ENCODE measurements around the gene DACT1.
A peak's percentile ranks its signal among the peaks of the same experiment; 100 is the strongest.
"Not testable (repeated sequence)": the region's sequence is repeated elsewhere in the genome, so short reads cannot be mapped to it uniquely, and the experiment has no call there.

Gene DACT1, protein sequence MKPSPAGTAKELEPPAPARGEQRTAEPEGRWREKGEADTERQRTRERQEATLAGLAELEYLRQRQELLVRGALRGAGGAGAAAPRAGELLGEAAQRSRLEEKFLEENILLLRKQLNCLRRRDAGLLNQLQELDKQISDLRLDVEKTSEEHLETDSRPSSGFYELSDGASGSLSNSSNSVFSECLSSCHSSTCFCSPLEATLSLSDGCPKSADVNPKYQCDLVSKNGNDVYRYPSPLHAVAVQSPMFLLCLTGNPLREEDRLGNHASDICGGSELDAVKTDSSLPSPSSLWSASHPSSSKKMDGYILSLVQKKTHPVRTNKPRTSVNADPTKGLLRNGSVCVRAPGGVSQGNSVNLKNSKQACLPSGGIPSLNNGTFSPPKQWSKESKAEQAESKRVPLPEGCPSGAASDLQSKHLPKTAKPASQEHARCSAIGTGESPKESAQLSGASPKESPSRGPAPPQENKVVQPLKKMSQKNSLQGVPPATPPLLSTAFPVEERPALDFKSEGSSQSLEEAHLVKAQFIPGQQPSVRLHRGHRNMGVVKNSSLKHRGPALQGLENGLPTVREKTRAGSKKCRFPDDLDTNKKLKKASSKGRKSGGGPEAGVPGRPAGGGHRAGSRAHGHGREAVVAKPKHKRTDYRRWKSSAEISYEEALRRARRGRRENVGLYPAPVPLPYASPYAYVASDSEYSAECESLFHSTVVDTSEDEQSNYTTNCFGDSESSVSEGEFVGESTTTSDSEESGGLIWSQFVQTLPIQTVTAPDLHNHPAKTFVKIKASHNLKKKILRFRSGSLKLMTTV

DNA sequence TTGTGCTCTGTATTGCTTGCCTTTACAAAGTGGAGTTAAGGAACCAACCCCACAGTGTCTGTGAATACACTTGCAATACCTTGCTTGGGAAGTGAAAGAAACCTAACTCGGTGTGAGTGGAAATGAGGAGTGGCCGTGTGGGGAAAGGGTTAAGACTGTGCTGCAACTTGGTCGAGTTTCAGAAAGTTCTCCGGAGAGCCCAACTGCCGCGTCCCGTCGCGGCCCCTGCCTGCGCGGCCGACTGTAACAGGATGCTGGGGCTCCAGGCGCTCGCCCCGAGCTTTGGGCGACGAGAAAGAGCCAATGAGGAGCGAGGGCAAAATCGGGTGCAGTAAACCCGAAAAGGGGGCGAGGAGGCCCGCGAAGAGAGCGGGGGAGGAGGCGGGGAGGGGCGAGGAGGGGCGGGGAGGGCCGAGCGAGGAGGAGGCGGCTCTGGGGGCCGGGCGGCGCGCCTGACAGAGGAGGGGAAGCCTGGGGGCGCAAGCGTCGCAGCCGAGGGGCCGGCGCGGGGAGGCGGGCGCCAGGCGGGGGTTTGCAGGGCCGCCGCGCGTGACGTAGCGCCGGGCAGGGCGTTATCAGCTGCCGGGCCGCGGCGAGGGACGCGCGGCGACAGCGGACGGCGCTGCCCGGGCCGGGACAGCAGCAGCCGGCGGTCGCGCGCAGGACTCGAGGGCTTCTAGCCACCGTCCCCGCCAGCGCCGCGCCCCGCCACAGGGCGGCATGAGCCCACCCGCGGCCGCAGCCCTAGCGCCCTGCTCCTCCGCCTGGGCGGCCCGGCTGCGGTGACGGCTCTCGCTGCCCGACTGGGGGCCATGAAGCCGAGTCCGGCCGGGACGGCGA, at the start of gene DACT1:
Gene DACT1 (plus strand): TSS at position 572 of the 840 bp plus-strand sequence. CDS start 241 bp downstream, at position 813.
- DNase-seq (ENCODE audit: low read depth in 3 of 3, low spot score in 1 of 3), result peak in 2 of 3 donors; percentile 10 to 42

DNA sequence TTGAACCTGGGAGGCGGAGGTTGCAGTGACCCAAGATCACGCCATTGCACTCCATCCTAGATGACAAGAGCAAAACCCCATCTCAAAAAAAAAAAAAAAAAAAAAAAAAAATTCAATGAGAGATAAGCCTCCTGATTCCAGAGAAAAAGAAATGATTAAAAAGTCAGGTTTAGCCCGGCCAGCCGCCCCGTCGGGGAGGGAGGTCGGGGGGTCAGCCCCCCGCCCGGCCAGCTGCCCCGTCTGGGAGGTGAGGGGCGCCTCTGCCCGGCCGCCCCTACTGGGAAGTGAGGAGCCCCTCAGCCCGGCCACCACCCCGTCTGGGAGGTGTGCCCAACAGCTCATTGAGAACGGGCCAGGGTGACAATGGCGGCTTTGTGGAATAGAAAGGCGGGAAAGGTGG, 49.4 kb upstream of the DACT1 start:
- not testable (repeated sequence) for DNase-seq (ENCODE audit: low read depth in 3 of 3, low spot score in 1 of 3)

DNA sequence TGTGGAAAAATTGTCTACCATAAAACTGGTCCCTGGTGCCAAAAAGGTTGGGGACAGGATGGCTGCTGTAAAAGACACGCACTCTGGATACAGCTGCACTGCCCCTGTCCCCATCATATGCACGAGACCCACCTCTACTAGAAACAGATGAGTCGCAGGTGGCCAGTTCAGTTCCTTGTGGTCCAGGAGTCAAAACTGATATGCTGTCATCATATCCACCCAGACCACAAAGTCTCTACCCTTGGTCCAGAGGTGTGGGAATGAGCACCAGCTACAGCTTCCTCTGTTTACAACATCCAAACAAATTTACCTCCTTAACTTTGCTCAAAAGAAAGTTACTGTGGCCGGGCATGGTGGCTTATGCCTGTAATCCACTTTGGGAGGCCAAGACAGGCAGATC, 43.8 kb upstream of the DACT1 start:
- DNase-seq (ENCODE audit: low read depth in 3 of 3, low spot score in 1 of 3), result no peak

DNA sequence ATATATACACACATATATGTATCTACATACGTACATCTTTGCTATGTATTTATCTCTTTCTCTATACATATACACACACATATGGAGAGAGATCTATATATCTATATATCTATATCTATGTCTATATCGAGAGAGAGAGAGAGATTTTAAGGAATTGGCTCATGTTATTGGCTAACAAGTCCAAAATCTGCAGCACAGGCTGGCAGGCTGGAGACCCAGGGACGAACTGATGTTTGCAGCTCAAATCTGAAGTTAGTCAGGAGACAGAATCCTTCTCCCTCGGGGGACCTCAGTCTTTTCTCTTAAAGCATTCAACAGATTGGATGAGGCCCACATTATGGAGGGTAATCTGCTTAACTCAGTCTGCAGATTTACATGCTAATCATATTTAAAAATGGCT, 40.7 kb upstream of the DACT1 start:
- no peak for DNase-seq (ENCODE audit: low read depth in 3 of 3, low spot score in 1 of 3)

DNA sequence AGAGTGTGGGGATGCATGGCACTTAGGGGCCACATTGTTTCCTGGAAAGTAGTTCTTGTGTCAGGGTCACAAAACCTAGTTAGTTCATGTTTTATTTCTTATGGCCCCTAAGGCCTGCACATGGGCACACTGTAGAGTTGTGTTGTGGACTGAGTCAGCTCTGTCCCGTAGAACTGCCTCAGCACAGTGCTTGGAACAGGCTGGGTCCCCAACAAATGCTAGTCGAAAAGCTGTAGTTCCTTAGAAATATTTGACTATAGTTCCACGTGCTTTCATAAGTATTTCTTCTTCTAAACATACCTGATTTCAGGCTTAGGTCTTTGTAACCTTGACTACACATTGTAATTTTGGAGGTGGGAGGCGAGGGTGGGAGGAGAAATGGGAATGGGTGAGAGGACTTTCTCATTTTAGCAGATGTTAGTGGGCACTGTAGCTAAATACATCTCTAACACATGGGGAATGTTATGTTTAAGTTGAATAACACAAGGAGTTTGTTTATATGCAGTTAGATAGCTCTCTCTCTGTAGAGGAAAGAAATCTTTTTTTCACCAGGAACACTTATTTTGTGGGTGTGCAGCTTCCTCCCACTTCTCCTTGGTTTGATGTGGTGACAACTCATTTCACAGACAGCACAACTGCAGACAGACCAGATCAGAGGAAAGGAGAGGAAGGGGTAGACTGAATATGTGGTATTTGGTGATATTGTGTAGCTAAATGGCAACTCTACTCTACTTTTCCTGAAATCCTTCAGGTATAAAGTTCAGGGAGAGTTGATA, 39.5 kb upstream of the DACT1 start:
- no peak for DNase-seq (ENCODE audit: low read depth in 3 of 3, low spot score in 1 of 3)

DNA sequence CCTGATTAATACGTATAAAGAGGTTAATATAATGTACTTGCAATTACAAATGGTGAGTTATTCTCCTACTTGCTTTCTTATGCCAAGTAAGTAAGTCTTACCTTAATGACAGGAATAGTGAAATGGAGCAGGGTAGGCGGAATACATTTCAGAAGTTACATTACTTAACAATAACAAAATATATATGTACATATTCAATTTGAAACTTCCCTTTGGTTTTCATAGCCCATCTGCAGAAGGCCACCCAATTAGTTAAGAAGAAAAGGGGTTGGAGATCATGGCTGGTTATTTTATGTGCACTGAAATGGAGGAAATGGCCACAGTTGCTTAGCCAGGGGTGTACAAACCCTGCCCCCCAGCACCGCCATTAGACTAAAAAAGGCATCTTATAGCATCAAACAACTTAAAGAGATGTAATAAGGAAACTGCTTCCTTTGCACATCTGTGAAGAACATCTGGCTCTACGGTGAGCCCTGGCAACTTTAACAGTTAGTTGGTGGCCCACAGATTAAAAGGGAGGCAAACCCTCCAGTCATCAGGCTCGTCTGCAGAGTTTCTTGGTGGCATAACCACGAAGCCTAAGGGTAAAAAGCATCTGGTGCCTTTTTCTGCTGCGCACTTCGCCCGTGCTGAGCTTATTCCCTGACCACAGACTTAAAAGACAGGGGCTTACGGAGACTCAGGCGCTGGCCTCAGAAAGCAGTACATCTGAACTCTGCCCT, 38.8 kb upstream of the DACT1 start:
- DNase-seq (ENCODE audit: low read depth in 3 of 3, low spot score in 1 of 3), result no peak

DNA sequence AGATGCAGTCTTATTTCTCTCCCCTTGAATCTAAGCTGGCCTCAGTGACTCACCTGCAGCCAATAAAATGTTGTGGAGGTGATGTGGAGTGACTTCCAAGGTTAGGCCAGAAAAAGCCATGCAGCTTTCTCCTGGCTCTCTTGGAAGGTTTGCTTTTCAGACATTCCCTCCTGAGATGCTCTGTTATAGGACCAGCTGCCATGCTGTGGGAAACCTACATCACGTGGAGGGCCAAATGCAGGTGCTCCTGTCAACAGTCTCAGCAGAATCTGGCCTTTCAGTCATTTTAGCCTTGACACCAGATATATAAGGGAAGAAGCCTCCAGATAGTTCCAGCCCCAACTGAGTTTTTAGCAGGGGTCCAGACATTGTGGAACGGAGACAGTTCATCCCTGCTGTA, 38.1 kb upstream of the DACT1 start:
- DNase-seq (ENCODE audit: low read depth in 3 of 3, low spot score in 1 of 3), result no peak

DNA sequence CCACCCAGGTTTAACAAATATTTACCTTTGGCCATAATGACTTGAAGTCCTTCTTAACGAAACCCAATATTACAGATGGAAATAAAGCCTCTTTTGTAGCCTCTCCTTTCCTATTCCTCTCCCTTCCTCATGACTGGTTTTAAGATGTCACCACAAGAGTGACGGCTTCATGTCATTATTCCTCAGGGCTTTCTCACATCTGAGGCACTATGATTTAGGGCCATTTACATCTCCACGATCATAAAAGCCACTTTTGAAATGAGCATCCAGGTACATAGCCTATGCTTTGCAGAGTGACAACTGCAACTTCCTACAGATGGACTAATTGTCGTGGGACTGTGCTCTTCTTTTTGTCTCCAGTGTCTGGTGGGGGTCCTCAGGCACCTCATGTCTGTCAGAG, 32.3 kb upstream of the DACT1 start:
- no peak for DNase-seq (ENCODE audit: low read depth in 3 of 3, low spot score in 1 of 3)

DNA sequence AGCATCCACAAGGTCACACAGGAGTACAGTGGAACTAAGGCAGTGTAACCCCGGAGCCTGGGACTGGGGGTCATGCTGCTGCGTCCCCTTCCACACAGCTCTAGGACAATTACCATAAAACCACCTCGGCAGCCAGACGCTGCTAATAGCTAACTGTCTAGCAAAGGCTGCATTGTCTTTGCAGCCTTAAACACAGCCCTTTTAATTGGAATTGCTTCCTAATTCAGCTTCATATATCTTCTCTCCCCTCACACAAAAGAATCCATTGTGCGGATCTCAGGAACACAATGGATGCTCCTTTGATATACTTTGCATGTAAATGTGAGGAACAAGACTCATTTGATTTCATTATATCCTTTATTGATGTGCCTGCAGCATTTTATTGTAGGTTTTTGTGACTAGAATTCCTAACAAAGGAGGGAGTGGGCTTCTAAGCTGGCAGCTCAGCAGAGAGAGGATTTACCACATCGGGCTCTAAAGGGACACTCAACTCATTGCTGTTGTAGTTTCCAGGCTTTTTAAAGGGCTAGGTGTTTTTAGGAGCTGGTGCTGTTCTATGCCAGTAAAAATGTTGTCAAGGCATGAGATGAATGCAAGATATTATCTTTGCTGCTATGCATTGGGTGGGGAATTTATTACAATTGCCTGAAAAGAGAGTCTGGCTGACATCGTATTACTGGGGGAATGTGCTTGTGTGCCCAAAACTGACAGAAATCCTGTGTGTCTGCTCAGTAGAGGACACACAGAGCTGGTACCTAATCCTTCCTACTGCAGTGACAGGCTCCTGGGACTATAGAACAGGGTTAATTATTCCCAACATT, 30.4 kb upstream of the DACT1 start:
- no peak for DNase-seq (ENCODE audit: low read depth in 3 of 3, low spot score in 1 of 3)

DNA sequence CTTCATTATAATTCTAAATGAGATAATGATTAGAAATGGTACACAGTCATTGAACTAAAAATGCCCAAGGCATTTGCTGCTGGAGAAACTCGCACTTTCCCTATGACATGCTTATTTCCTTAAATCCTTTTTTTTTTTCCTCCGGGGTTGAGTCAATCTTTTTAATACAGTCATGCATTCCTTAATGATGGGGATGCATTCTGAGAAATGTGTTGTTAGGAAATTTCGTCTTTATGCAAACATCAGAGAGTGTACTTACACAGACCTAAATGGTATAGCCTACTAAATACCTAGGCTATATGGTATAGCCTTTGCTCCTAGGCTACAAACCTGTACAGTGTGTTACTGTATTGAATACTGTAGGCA, 29.8 kb upstream of the DACT1 start:
- no peak for DNase-seq (ENCODE audit: low read depth in 3 of 3, low spot score in 1 of 3)

DNA sequence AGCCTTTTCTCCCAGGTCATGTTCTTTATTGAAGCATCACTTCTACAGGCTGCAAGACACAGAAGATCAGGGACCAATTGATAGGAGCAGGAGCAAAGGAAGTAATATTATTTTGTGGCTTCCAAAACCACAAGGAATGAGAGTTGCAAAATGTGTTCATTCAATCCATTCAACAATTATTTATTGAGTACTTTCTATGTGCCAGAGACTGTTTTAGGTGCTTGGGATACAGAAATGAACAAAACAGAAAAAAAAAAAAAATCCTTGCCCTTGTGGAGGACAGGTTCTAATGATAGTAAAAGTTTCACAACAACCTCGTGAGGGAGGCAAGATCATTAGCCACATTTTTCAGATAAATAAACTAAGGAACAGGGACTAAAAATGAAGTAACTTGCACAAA, 20.1 kb upstream of the DACT1 start:
- no peak for DNase-seq (ENCODE audit: low read depth in 3 of 3, low spot score in 1 of 3)

DNA sequence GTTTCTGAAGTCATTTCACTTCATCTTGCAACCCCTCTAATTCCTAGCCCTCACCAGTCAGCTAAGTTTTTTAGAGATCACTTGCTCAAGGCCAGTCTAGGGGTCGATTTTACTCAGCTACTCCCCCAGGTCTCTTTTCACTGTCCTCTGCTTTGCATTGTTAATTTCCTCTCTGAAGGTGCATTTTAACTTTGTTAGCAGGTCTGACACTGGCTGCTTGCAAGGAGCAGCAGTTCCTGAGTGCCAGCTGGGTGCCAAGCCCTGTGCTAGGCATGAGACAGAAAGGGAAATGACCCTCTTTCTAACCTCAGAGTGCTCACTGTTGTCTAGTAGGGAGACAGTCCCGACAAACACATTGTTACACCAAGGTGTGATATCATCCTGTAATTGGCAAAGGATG, 17.8 kb upstream of the DACT1 start:
- no peak for DNase-seq (ENCODE audit: low read depth in 3 of 3, low spot score in 1 of 3)

DNA sequence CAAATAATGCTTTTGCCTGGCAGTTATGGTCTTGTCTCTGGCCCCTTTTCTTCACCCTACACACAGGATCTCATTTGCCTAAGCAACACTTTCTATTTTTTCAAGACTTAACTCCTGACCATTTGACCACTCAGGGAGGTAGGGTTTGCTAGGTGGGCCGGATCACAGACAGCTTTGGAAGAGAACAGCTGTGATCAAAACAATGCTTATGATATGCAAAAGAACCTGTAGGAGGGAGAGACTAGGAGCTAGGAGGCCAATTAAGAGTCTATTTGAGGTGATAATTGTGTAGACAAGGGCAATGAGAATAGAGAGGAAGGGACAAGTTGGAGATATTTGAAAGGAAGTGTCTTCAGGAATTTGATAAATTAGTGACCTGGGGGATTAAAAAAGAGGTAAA, 12.3 kb upstream of the DACT1 start:
- DNase-seq (ENCODE audit: low read depth in 3 of 3, low spot score in 1 of 3), result no peak

DNA sequence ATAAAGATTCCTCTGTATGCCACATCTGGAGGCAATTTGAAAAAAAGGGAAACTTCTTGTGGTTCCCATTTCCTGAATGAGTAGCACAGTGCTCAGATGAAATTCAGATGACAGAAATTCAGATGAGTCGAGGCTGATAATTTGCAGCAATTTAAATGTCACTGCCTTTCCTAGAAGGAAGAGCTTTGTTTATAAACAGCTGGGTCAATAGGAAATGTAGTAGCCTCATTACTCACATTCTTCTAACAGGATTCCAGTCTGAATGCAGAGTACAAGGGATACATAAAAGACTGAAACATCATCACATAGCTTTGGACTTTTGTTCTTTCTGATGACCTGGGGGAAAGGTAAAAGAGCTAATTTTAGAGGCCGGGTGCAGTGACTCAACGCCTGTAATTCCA, 11.3 kb upstream of the DACT1 start:
- no peak for DNase-seq (ENCODE audit: low read depth in 3 of 3, low spot score in 1 of 3)

DNA sequence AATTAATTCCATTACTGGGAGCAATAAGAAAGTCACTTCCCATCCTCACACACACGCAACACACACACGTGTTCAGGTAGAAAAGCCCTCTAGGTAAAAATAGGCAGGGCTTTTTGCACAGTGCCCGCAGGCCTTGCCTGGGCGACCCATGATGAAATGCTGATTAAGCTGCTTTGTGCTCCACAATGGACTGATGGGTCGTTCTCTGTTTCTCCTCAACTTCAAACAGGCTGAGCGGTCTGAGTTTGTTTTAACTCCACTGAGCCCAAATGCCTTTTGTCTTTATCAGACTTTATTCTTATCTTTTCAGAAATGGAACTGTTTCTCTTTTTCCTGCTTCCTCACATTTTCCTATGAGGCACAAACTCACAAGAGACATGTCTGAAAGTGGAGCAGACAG, 9.4 kb upstream of the DACT1 start:
- DNase-seq (ENCODE audit: low read depth in 3 of 3, low spot score in 1 of 3), result no peak

DNA sequence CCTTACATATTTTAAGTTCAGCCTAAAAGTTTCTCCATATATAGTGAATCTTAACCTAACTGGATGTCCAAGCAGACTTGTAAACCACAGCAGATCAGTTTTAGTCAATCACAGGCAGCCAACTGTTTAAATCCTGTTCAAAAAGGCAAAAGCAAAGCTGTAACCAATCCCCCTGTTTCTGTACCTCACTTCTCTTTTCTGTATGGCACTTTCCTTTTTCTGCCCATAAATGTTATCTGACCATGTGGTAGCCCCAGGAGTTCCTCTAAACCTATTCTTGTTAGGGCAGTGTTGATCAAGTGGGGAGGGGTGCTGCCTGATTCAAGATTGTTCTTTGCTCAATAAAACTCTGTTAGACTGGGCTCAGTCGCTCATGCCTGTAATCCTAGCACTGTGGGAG, 8.5 kb upstream of the DACT1 start:
- DNase-seq (ENCODE audit: low read depth in 3 of 3, low spot score in 1 of 3), result no peak

DNA sequence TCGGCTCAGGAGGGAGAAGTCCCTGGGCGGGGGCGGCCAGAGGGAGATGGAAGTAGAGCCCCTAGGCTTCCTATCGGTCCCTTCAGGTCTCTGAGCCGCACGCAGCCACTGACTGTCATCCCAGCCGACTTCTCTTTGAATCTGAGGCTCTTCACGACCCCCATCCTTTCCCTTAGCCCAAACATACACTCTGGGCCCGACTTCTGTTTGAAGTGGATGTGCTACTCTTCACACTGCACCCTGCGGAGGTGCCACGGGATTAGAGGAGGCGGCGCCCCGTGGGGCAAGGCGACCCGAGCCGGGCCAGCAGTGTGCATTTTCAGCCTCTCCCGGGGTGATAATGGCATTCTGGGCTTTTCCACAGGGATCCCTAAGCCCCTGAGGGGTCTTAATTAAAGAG, 6.0 kb upstream of the DACT1 start:
- no peak for DNase-seq (ENCODE audit: low read depth in 3 of 3, low spot score in 1 of 3)

DNA sequence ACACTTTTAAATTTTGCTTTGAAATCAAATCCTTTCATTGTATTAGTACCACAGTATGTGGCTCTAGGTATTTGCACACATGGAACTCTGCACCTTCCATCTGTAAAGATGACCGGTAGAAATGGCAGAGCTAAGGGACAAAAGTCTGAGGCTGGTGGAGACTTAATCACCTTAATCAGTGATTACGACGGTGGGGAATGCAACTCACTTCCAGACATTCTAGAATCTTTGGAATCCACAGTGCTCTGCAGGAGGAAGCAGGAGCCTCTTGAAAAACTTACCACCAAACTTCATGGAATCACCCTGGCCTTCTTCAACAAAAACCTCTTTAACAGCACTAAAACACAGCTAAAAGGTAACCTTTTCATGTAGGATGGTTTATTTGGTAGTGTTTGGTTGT, 3.9 kb upstream of the DACT1 start:
- DNase-seq (ENCODE audit: low read depth in 3 of 3, low spot score in 1 of 3), result no peak

DNA sequence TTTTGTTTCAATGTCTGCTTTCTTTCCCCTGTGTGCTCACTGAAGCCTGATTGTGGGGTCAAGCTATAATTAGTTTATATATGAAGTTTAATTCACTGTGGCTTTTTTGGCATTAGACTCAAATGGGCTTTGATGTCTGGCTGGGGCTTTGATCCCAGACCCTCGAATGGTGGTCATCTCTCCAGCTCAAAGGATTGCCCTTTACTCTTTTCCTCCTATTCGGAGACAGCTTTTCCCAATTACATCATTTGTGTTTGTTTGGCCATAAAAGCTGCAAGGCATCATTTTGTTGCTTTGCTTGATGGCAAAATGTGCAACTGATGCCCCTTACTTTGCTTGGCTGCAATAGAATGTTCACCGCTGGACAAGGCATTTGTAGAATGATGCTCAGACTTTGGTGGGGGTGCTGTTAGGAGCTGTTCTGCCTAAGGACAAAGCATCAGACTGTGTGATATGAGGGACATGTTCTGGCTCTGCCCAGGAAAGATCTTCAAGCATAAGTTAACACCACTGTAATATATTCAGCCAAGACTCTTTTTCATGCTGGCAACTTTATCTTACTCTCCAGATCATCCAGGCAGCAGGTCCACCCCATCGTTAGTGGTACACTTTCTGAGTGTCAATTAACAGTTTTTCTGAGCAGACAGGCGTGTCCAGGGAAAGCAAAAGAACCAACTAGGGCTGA, 3.2 kb upstream of the DACT1 start:
- no peak for DNase-seq (ENCODE audit: low read depth in 3 of 3, low spot score in 1 of 3)

Data from stimulated activated CD4-positive, alpha-beta T cell treated with anti-CD3 and anti-CD28 coated beads, TNF-alpha, amount 100 ng/mL, for 1 hour (primary cell).